ENCODE results near the gene ZNF622.
"Not testable (repeated sequence)": the region's sequence is repeated elsewhere in the genome, so short reads cannot be mapped to it uniquely, and the experiment has no call there.

ZNF622 gene

GRCh38 chr5:16480144-16480543 is 14.5 kb upstream of the ZNF622 start:
- DNase-seq (ENCODE audit: low read depth): no peak

GRCh38 chr5:16477541-16477940 is 11.9 kb upstream of the ZNF622 start:
- no peak for DNase-seq (ENCODE audit: low read depth)

DNA sequence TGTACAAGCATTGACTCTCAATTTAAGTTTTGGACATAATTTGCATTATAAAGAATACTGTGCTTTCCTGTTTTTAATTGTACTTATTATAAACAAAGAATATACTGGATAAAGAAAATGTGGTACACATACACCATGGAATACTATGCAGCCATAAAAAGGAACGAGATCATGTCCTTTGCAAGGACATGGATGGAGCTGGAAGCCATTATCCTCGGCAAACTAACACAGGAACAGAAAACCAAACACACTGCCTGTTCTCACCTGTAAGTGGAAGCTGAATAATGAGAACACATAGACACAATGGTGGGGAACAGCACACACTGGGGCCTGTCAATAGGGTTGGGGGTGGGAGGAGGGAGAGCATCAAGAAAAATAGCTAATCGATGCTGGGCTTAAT is 10.8 kb upstream of the ZNF622 start:
- not testable (repeated sequence) for DNase-seq (ENCODE audit: low read depth)

GRCh38 chr5:16471387-16471786 is 5.8 kb upstream of the ZNF622 start:
- DNase-seq (ENCODE audit: low read depth): no peak

DNA sequence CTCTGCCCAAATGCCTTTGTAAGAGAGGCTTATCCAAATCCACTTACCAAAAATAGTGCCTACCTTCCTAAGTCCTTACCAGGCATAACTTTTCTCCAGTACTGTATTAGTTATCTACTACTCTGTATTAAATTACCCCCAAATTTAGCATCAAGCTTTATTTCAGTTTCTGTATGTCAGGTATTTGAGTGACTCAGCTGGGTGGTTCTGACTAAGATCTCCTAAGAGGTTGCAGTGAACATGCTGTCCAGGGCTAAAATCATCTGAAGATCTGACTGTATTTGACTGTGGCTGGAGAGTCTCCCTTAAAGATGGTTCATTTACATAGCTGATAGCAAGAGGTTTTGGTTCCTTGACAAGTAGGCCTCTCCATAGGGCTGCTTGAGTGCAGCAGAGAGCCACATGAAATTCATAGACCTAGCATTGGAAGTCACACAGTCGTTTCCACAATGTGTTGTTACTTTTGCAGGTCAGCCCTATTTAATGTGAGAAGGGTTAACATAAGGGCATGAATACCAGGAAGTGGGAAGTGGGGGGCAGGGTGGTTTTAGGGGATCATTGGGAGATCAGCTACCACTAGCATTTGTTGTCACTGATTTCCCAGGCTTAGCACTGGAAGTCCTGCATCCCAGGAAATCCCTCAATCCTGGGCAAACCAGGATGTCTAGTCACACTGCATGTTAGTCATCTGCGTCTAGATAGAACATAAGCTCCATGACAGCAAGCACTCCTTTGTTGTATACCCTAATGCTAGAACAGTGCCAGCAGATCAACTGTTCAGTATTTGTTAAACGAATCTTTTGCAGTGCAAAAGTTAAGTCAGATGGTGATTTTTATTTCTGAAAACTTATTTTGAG is 2.0 kb upstream of the ZNF622 start:
- DNase-seq (ENCODE audit: low read depth): peak; percentile 12

DNA sequence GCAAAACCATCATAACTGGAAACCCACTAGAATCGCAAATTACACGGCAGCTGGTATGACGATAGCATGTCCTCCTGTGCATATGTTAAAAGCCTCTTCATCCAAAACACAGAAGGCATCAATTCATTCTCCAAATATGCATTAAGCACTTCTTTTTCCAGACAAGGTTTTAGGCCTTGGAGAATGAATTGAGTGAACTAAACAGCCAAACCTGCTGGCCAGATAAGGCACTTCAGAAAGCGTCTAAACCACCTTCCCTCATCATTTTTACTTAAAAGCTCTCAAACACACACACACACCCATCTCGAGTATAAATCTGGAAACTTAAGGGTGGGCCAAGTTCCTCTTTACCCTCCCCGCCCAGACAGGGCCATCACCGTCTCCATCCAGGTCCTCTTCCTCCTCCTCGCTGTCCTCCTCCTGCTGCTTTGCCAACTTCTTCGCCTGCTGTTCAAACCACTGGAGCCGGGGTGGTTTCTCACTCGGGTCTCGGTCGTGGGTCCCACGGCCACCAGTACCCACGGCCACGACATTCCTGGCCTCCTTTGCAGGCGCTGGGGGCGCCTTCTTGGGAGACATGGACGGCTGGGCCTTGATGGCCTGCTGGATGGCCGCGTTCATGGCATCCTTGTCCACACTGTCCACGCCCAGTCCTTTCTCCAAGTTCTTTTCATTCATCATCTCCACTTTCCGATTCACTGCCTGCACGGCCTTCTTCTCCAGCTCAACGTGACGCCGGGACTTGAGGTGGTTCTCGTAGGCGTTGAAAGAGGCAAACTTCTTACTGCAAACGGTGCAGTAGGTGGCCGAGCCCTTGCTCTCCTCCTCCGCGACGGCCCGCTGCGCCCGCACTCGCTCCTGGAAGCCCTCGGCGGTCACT is 696 bp downstream of the ZNF622 start:
- no peak for DNase-seq (ENCODE audit: low read depth)

GRCh38 chr5:16464231-16464630 is 1.4 kb downstream of the ZNF622 start:
- DNase-seq (ENCODE audit: low read depth): no peak

DNA sequence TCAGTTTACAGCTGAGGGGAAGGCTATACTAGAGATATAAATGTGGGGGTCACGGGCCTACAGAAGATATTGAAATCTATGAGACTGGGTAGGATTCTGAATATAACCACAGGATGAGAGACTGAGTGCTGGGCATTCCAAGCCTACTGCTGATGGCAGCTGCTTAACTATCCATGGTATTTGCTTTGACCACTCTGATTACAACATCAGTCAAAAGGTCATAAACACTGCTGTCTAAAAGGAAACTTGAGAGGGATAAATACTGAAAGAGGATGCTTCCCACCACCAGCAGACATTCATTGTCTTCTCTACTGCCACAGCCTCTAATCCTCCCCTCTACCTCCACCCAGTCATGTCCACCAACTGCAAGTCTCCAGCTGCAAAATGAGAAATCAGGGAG is 3.8 kb downstream of the ZNF622 start:
- peak; percentile 48 for DNase-seq (ENCODE audit: low read depth)

GRCh38 chr5:16461026-16461425 is 4.6 kb downstream of the ZNF622 start:
- DNase-seq (ENCODE audit: low read depth): no peak

- DNase-seq (ENCODE audit: low read depth): no peak
These were observed 6.1 kb downstream of the ZNF622 start for GRCh38 chr5:16459451-16459850.

DNA sequence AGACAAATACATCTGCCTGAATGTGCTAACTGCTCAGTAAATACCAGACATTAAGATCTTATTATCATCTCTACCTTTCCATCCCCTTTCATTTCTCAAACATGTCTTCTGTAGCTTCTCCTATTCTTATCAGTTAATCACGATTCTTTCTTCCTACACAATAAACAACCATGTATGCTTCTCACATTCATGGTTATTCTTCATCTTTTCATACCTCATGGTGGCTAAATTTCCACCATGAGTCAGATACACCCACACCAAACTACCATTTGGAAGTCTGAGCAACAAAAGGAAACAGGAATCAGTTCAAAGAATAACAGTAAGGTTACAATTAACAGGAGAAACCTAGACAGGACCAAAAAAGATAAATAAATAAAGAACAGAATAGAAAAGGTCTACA is 7.7 kb downstream of the ZNF622 start:
- DNase-seq (ENCODE audit: low read depth): no peak

GRCh38 chr5:16457451-16457850 is 8.1 kb downstream of the ZNF622 start:
- no peak for DNase-seq (ENCODE audit: low read depth)

DNA sequence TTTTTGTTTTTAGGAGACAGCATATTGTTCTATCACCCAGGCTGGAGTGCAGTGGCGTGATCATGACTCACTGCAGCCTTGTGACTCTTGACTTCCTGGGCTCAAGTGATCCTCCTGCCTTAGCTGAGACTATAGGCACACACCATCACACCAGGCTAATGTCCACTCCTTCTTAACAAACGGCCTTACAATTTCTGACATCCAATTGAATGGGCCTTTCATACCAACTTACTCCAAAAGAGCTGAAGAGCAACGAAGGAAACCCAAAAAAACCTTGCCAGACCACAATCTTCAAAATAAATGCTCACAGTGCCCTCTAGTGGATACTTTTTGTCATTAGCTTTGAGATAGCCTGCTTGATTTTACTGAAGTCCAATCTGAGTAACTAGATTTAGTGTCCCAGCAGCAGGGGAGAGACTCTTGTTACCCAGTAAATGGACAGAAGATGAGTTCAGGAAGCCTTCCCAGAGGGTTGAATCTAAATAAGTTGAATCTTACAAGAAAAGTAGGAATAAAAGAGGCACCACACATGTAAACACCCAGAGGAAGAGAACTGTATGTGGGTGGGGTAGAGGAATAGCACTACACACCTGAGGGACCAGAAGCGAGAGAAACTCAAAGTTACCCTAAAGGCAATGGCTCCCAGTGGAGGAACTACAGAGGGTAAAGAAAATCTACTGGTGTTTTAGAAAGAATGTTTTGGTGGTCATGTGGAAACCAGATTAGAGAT is 9.3 kb downstream of the ZNF622 start:
- DNase-seq (ENCODE audit: low read depth): peak; percentile 57

GRCh38 chr5:16455668-16456067 is 9.9 kb downstream of the ZNF622 start:
- DNase-seq (ENCODE audit: low read depth): no peak

DNA sequence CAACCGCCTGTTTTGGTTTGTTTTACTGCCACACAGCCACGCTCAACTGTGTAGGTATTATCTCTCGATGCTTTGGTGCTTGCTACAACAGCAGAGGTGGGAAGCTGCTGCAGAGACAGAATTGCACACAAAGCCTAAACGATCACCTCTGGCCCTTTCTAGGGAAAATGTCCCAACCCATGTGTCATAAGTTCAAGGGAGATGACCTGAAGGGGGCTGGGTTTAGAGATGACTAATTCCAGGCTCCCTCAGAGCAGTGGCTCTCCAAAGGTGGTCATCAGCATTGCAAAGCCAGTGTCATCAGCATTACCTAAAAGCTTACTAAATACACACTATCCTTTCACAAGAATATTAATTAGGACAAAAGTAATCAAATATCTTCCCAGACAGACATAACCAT is 10.9 kb downstream of the ZNF622 start:
- no peak for DNase-seq (ENCODE audit: low read depth)

DNA sequence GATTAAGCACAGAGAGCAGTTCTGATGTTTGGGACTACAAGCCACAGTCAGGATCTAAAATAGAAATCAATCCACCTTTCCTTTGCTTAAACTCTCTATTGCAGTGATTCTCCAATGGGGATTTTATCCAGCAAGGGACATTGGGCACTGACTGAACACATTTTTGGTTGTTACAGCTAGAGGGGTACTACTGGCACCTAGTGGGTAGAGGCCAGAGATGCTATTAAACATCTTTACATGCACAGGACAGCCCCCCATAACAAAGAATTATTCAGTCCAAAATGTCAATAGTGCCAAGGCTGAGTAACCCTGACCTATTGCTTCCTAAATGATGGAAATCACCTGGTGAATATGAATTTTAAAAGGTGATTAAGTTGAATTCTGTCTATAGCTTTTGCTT is 12.0 kb downstream of the ZNF622 start:
- DNase-seq (ENCODE audit: low read depth): no peak

- no peak for DNase-seq (ENCODE audit: low read depth)
These were observed 15.4 kb downstream of the ZNF622 start for GRCh38 chr5:16450163-16450562.

DNA sequence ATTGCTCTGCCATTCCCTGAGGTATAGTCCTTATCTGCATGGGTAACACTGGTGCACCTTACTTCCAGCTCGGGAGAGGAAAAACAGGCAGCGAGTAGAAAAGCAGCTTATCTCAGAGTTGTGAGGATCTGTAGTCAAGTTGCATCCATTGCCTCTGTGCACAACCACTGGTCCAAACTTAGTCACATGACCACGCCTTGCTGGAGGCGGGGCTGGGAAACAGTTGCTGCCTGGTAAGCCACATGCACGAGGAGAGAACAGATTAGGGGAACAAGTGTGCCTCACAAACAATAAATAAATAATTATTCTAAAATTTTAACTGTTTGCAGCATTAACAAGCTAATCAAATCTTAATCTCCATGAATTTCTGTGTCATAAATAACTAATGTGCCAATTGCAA is 18.6 kb downstream of the ZNF622 start:
- DNase-seq (ENCODE audit: low read depth): no peak

DNA sequence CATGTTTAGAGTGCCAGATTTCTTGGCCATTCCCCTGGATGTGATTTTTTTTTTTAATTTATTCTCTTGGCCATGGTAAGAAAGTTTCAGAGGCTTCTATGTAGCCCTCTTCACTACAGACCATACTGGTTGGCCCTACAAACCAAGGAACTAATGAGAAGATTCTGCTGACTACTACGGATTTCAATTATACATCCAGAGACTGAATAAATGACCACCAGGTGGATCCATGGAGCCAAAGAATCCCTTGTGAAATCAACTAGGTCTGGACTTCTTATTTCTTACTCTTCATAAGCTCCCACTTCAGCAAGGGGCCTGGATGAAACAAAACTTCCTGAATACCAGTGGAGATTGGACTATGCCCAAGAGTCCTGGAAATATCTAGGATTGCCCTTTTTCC is 27.6 kb downstream of the ZNF622 start:
- no peak for DNase-seq (ENCODE audit: low read depth)

DNA sequence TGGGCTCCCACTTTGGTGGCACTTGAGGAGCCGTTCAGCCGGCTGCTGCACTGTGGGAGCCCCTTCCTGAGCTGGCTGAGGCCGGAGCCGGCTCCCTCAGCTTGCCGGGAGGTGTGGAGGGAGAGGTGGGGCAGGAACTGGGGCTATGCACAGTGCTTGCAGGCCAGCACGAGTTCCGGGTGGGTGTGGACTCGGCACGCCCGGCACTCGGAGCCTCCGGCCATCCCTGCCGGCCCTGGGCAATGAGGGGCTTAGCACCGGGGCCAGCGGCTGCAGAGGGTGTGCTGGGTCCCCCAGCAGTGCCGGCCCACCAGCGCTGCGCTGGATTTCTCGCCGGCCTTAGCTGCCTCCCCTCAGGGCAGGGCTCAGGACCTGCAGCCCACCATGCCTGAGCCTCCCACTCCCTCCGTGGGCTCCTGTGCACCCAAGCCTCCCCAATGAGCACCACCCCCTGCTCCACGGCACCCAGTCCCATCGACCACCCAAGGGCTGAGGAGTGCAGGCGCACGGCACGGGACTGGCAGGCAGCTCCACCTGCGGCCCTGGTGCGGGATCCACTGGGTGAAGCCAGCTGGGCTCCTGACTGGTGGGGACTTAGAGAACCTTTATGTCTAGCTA is 29.4 kb downstream of the ZNF622 start:
- DNase-seq (ENCODE audit: low read depth): not testable (repeated sequence)

GRCh38 chr5:16431490-16431889 is 34.1 kb downstream of the ZNF622 start:
- no peak for DNase-seq (ENCODE audit: low read depth)
